Psoas muscle (tissue), 8 donors: ENCODE measurements around the gene U2SURP. TPM values are rescaled to one million over a fixed set of nuclear protein-coding genes. Genes with fewer than 3 reads are reported as not detected.

Source experiments
- ATAC-seq, 4 donors: fragments of 200-7000 bp; cut with Tn5 transposase; one replicate each; pipeline ENCODE4 v1.9.1; 2020; ENCODE audit warnings: moderate library complexity in 3 of 4, mild to moderate bottlenecking in 2 of 4
- DNase-seq, 2 donors: peaks; one replicate each; pipeline ENCODE4 v3.0.0-alpha.2; 2020
- H3K27ac ChIP-seq: fragments of 200-600 bp; one replicate; pipeline ENCODE4 v1.8.0; 2022
- H3K27me3 ChIP-seq, 3 donors: fragments of 200-600 bp in 1 of 3; one replicate each; pipeline versions ENCODE4 v1.6.1 to v1.8.0; 2013 to 2022; ENCODE audit warnings: low read length in 2 of 3, mild to moderate bottlenecking in 2 of 3, moderate library complexity in 1 of 3; ENCODE audit not compliant: insufficient read depth in 3 of 3
- H3K36me3 ChIP-seq, 2 donors: fragments of 200-600 bp in 1 of 2; one replicate each; pipeline versions ENCODE4 v1.6.1 to v1.8.0; 2013 to 2022; ENCODE audit warnings: low read depth in 1 of 2, mild to moderate bottlenecking in 1 of 2, moderate library complexity in 1 of 2; ENCODE audit not compliant: insufficient read depth in 1 of 2
- H3K4me1 ChIP-seq: fragments of 200-600 bp; one replicate; pipeline ENCODE4 v1.8.0; 2022
- H3K4me3 ChIP-seq: fragments of 200-600 bp; one replicate; pipeline ENCODE4 v1.8.0; 2022; ENCODE audit warnings: mild to moderate bottlenecking
- H3K9me3 ChIP-seq: fragments of 200-600 bp; one replicate; pipeline ENCODE4 v1.8.0; 2022
- WGBS, 3 donors: extraction: QIAGEN DNeasy Blood & Tissue Kit; methylation state at CpG; one replicate each; pipeline versions ENCODE4 v1.1.6 to v1.1.7; 2013; 5-methylcytosine and 5-hydroxymethylcytosine counted together
- intact Hi-C, 2 donors: fragments of 100-400 bp; cut with DNase I; formaldehyde crosslinking; loops; one replicate each; pipeline versions ENCODE4 v1.11.0 to v1.14.2; 2022
- polyA plus RNA-seq, 3 donors: library from polyadenylated mRNA; stranded (reverse); fragments of 200-250 nt; gene quantifications; one replicate each; pipeline ENCODE4 v1.2.3, GENCODE V29; 2013
- total RNA-seq, 4 donors: library from RNA; stranded (reverse); fragmentation: NEBNext Ultra II Directional in 2 of 4; extraction: Animal tissue kit (Norgen Biotek cat#: 25700) in 2 of 4; gene quantifications; one replicate each; pipeline versions ENCODE4 v1.2.1 to v1.2.4, GENCODE V29; 2021 to 2023
- TF ChIP-seq, protein P1 (sequence below): fragments of 200-600 bp; IDR thresholded peaks from one replicate; pipeline ENCODE4 v1.8.0; 2022; ENCODE audit warnings: antibody characterized with exemption
- donor health status: healthy with polysubstance abuse.
- donor health status: DM: no; HTN: no; CAD: no; lungs with moderate emphysema.
- donor health status: Bipolar disorder and iron deficiency.
- donor health status: healthy.
- donor health status: DM: yes; HTN: yes; CAD: no.
- donor health status: DM: no; HTN: no; CAD: no.
- donor health status: DM: no; HTN: no; CAD: no.
- donor health status: DM: yes; HTN: yes; CAD: no.

Gene U2SURP
- total and polyA plus RNA-seq, 7 donors = 20.5 to 69.3 (median 39.8) TPM

DNA sequence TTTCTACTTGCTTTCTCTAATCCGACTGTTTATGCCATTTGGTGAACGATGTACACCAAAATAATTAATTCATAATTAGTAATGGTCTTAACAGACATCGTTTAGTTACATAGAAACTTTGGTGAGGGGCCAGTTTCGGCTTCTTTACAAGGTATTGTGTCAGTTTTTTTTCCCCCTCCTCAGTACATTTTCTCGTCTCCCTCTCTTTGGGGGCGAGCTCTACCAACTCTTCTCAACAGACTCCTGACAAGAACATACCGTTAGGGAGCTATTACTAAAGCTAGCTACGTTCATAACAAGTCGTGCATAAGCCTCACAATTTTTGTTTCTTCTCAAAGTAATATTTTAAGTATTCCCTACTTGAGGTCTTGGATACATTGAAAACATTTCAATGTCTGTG, 1.4 kb downstream of the U2SURP start:
- peak overlapping the region; percentile 86 for H3K27ac ChIP-seq
- intact Hi-C loops = loop anchor here (5.0 kb wide), 1 partner anchor 425 kb away; the partner anchor contains the start of gene ATR (in 2 of the 2)
- H3K4me1 ChIP-seq = peaks cover 56% of the 10 kb centered on the region
- no peaks in the 10 kb centered on the region for H3K9me3 ChIP-seq
- H3K36me3 ChIP-seq = no peaks in the 10 kb centered on the region
- H3K4me3 ChIP-seq = peak overlapping the region; percentile 94
- 3 to 4% (median 3%) methylated on average over 9 of the region's 9 CpGs for WGBS, 3 donors
- ATAC-seq (no peak), DNase-seq (no peak)
- no peaks in the 10 kb centered on the region for H3K27me3 ChIP-seq
- TF ChIP-seq, protein P1, sequence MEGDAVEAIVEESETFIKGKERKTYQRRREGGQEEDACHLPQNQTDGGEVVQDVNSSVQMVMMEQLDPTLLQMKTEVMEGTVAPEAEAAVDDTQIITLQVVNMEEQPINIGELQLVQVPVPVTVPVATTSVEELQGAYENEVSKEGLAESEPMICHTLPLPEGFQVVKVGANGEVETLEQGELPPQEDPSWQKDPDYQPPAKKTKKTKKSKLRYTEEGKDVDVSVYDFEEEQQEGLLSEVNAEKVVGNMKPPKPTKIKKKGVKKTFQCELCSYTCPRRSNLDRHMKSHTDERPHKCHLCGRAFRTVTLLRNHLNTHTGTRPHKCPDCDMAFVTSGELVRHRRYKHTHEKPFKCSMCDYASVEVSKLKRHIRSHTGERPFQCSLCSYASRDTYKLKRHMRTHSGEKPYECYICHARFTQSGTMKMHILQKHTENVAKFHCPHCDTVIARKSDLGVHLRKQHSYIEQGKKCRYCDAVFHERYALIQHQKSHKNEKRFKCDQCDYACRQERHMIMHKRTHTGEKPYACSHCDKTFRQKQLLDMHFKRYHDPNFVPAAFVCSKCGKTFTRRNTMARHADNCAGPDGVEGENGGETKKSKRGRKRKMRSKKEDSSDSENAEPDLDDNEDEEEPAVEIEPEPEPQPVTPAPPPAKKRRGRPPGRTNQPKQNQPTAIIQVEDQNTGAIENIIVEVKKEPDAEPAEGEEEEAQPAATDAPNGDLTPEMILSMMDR = no peak

DNA sequence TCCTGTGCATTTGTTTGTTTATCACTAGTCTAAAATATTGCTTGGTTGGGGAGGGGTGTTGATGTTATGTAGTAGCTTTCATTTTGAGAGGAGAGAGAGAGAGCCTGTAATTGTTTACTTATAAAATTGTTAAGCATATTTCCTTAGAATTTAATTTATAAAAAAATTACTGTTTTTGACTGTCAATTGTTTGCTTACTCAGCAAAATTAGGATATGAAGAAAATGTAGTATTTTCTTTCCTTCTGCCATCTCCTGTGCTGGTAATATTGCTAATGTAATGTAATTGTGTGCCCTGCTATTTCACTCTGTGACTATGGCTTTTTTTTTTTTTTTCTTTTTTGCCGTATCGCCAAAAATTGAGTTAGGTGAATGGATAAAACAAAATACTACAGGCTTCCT, 3.5 kb downstream of the U2SURP start:
- Histone ChIP-seq H3K4me1 (peaks cover 66% of the 10 kb centered on the region), H3K27me3 (no peaks in the 10 kb centered on the region), H3K27ac (no peak overlapping the region), H3K36me3 (no peaks in the 10 kb centered on the region), H3K4me3 (no peak overlapping the region), H3K9me3 (no peaks in the 10 kb centered on the region)
- WGBS, 3 donors = 70 to 90% (median 80%) methylated on average over 2 of the region's 2 CpGs
- TF ChIP-seq, protein P1 = no peak
- intact Hi-C loops = loop anchor here (5.0 kb wide), 1 partner anchor 428 kb away; the partner anchor contains the start of gene ATR (in 2 of the 2)
- no peak for DNase-seq
- no peak for ATAC-seq

DNA sequence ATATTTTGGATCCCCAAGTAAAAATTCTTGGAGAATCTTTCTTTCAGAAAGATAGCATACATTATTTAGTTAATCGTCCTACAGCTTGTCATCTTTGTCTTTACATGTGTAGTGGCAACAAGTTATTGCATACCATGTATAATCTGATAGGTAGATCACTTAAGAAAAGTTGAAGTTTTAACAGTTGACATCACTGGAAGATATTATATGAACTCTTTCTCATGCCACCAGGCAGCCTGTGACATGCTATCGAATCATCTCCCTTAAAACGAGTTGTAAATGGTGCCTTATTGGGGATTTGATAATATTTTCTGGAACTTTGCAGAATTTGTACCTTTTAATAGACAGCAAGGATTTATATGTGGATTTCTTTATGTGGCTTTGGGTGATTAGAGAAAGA, 8.7 kb downstream of the U2SURP start:
- no peak overlapping the region for H3K27ac ChIP-seq
- TF ChIP-seq, protein P1 = no peak
- H3K9me3 ChIP-seq = no peaks in the 10 kb centered on the region
- H3K27me3 ChIP-seq = no peaks in the 10 kb centered on the region
- intact Hi-C loops = no loop called here
- no peak overlapping the region for H3K4me3 ChIP-seq
- 61 to 65% (median 65%) methylated on average over 3 of the region's 3 CpGs for WGBS, 3 donors
- peaks cover 2 to 28% of the 10 kb centered on the region in 2 donors for H3K36me3 ChIP-seq
- peaks cover 52% of the 10 kb centered on the region for H3K4me1 ChIP-seq
- DNase-seq (no peak), ATAC-seq (no peak)

DNA sequence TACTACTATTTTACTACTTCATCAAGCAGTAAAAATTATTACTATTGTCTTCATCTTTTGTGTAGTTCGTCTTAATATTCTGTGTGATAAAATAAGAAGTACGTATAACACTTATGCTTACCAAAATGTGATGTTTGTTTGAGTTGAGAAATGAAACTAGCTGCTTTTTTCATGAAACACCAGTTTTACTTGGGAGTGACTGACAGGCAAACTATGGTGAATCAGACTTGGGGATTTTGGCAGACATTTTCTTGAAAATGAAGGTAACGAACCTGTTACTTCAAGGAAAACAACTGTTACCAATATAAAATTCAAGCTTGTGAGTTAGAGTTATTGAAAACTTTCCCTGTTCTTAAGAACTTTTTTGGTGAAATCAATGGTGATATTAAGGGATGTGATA, 10.3 kb downstream of the U2SURP start:
- Histone ChIP-seq H3K27ac (no peak overlapping the region), H3K9me3 (no peaks in the 10 kb centered on the region), H3K27me3 (no peaks in the 10 kb centered on the region), H3K4me1 (peaks cover 35% of the 10 kb centered on the region), H3K4me3 (no peak overlapping the region), H3K36me3 (peaks cover 2 to 39% of the 10 kb centered on the region in 2 donors)
- DNase-seq (no peak), ATAC-seq (no peak)
- TF ChIP-seq, protein P1 = no peak
- 86 to 90% (median 87%) methylated on average over 3 of the region's 3 CpGs for WGBS, 3 donors
- intact Hi-C loops = no loop called here

DNA sequence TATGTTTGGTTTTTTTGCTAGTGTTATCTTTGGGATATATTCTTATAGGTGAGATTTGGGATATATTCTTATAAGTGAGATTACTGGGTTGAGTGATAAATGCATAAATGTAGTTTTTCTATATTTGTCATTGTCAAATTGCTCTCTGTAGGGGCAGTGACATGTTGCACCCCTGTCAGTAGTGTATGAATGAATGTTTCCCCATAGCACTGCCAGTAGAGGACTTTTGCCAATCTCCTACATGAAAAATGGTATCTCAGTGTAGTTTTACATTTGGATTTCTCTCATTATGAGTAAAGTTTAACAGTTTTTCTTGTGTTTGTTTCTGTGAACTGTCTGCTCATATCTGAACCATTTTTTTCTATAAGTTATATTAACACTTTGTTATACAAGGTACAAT, 13.6 kb downstream of the U2SURP start:
- Histone ChIP-seq H3K4me3 (no peak overlapping the region), H3K27ac (no peak overlapping the region), H3K9me3 (no peaks in the 10 kb centered on the region), H3K36me3 (peaks cover 6 to 68% of the 10 kb centered on the region in 2 donors), H3K4me1 (peaks cover 12% of the 10 kb centered on the region), H3K27me3 (no peaks in the 10 kb centered on the region)
- intact Hi-C loops = no loop called here
- no peak for DNase-seq
- TF ChIP-seq, protein P1 = no peak
- no peak for ATAC-seq
